Fibroblast of lung (primary cell): Measurements from ENCODE around the gene GLIS1.

ENCODE experiments used
- EZH2 ChIP-seq: IDR thresholded peaks from 2 replicates; pipeline ENCODE4 v1.5.1; 2012; ENCODE audit warnings: low read length, control low read depth, mild to moderate bottlenecking; ENCODE audit errors: missing control alignments
- TF ChIP-seq, protein P1 (sequence below), 2 donors: IDR thresholded peaks in 1 of 2; conservative IDR thresholded peaks in 1 of 2; 1 replicate in 1 of 2; 2 replicates in 1 of 2; pipeline ENCODE4 v1.5.1; 2011 to 2012; ENCODE audit warnings: low read length in 2 of 2, control low read depth in 1 of 2, inconsistent platforms in 1 of 2, low read depth in 1 of 2, mild to moderate bottlenecking in 1 of 2

DNA sequence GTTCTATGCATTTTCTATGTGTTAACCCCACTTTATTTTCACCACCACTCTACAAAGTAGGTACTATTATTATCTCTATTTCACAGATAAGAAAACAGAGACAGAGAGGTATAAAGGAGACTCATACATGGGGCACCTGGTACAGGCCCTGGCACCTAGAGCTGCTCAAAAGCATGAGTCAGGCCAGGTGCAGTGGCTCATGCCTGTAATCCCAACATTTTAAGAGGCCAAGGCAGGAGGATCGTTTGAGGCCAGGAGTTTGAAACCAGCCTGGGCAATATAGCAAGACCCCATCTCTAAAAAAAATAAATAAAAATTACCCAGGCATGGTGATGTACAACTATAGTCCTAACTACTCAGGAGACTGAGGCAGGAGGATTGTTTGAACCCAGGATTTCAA is 35.8 kb downstream of the GLIS1 start:
- no peak for TF ChIP-seq EZH2
- TF ChIP-seq, protein P1, sequence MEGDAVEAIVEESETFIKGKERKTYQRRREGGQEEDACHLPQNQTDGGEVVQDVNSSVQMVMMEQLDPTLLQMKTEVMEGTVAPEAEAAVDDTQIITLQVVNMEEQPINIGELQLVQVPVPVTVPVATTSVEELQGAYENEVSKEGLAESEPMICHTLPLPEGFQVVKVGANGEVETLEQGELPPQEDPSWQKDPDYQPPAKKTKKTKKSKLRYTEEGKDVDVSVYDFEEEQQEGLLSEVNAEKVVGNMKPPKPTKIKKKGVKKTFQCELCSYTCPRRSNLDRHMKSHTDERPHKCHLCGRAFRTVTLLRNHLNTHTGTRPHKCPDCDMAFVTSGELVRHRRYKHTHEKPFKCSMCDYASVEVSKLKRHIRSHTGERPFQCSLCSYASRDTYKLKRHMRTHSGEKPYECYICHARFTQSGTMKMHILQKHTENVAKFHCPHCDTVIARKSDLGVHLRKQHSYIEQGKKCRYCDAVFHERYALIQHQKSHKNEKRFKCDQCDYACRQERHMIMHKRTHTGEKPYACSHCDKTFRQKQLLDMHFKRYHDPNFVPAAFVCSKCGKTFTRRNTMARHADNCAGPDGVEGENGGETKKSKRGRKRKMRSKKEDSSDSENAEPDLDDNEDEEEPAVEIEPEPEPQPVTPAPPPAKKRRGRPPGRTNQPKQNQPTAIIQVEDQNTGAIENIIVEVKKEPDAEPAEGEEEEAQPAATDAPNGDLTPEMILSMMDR (conservative IDR thresholded peaks at IDR 0.05 in 1 of 2, IDR thresholded peaks at IDR 0.05 in 1 of 2; ENCODE audit: low read depth in 1 of 2, low read length in 2 of 2): no peak
